ENCODE results near the gene LRRC23.

LRRC23 gene

GRCh38 chr12:6904280-6905276, at the start of gene LRRC23:
LRRC23 (plus strand) TSS chr12:6904822; CDS start chr12:6905634, 812 bp downstream.
- Histone ChIP-seq H3K27ac (peak within 1 kb of the TSS; percentile 25), H3K27me3 (replicated peaks) (no peaks in the 10 kb centered on the region), H3K4me3 (ENCODE audit: low read depth, low read length) (peak within 1 kb of the TSS; percentile 84), H3K36me3 (replicated peaks) (no peaks in the 10 kb centered on the region)
- in situ Hi-C loops (cut with HindIII; ENCODE audit: low pct_ligation_motif_present, low sequenced_read_pairs): no loop called here
- DNase-seq: peak; percentile 96
- TF ChIP-seq CTCF (IDR thresholded peaks at IDR 0.05; ENCODE audit: low read depth, low read length, missing control alignments): no peak

- Histone ChIP-seq H3K27me3 (replicated peaks) (no peaks in the 10 kb centered on the region), H3K27ac (no peak overlapping the region), H3K36me3 (replicated peaks) (peaks cover 38% of the 10 kb centered on the region), H3K4me3 (ENCODE audit: low read depth, low read length) (no peak overlapping the region)
- DNase-seq: no peak
- no peak for TF ChIP-seq CTCF (IDR thresholded peaks at IDR 0.05; ENCODE audit: low read depth, low read length, missing control alignments)
- in situ Hi-C loops (cut with HindIII; ENCODE audit: low pct_ligation_motif_present, low sequenced_read_pairs): no loop called here
These were observed 49.3 kb upstream of the LRRC23 start for GRCh38 chr12:6855322-6855721.

- no peak for DNase-seq
- peaks cover 68% of the 10 kb centered on the region for H3K36me3 ChIP-seq (replicated peaks)
- TF ChIP-seq CTCF (IDR thresholded peaks at IDR 0.05; ENCODE audit: low read depth, low read length, missing control alignments): no peak
- no peaks in the 10 kb centered on the region for H3K27me3 ChIP-seq (replicated peaks)
- no peak overlapping the region for H3K4me3 ChIP-seq (ENCODE audit: low read depth, low read length)
- in situ Hi-C loops (cut with HindIII; ENCODE audit: low pct_ligation_motif_present, low sequenced_read_pairs): no loop called here
- H3K27ac ChIP-seq: no peak overlapping the region
These were observed 45.8 kb upstream of the LRRC23 start for GRCh38 chr12:6858799-6859198.

- no peaks in the 10 kb centered on the region for H3K27me3 ChIP-seq (replicated peaks)
- no peak overlapping the region for H3K27ac ChIP-seq
- H3K36me3 ChIP-seq (replicated peaks): peaks cover 77% of the 10 kb centered on the region
- no peak overlapping the region for H3K4me3 ChIP-seq (ENCODE audit: low read depth, low read length)
- DNase-seq: no peak
- in situ Hi-C loops (cut with HindIII; ENCODE audit: low pct_ligation_motif_present, low sequenced_read_pairs): no loop called here
- TF ChIP-seq CTCF (IDR thresholded peaks at IDR 0.05; ENCODE audit: low read depth, low read length, missing control alignments): no peak
These were observed 44.5 kb upstream of the LRRC23 start for GRCh38 chr12:6860116-6860515.

- in situ Hi-C loops (cut with HindIII; ENCODE audit: low pct_ligation_motif_present, low sequenced_read_pairs): no loop called here
- peaks cover 78% of the 10 kb centered on the region for H3K36me3 ChIP-seq (replicated peaks)
- no peak overlapping the region for H3K4me3 ChIP-seq (ENCODE audit: low read depth, low read length)
- TF ChIP-seq CTCF (IDR thresholded peaks at IDR 0.05; ENCODE audit: low read depth, low read length, missing control alignments): no peak
- H3K27ac ChIP-seq: no peak overlapping the region
- no peak for DNase-seq
- H3K27me3 ChIP-seq (replicated peaks): no peaks in the 10 kb centered on the region
These were observed 43.7 kb upstream of the LRRC23 start for GRCh38 chr12:6860942-6861341.

All from brain microvascular endothelial cell (primary cell).